NCI-H446 treated with DMSO at 0.1 percent for 48 hours (cell line): ENCODE measurements around the gene HCFC1.

Experiments
- DNase-seq: peaks from one replicate; lab custom pipeline; 2025; lab: John Stamatoyannopoulos, UW

HCFC1 gene

GRCh38 chrX:153973127-153974002 is 1.7 kb upstream of the HCFC1 start:
- no peak for DNase-seq

DNA sequence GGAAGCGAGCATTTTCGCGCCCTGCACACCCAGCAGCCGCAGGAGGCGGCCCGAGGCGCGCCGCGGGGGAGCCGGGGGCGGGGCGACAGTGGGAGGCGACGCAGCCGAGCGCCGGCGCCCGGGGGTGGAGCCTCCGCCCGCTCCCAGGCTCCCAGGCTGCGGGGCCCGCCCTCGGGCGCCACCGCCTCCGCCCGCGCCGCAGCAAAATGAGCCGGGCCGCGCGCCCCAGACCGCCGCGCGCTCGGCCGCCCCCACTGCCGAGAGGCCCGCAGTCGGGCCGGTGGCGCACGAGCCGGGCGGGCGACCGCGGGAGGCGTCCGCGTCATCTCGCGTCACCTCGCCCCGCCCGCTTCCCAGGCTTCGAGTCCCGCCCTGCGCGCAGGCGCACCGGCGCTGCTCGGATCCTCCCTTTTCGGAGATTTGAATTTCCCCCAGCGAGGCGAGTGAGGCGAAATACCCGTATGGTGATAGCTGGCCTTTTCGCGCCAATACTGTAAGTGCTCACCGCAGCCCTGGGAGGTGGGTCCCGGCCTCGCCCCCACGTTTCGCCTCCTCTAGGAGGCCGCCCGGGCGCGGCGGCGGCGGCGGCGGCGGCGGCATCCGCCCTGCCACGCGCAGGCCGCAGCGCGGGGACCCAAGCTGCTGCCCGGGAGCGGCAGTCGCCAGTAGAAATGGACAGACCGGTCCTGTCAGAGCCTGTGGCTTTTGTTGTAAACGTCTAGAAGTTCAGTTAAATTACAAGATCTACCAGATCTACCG is 929 bp upstream of the HCFC1 start, which contains the start of gene TMEM187:
Gene TMEM187, plus strand, starts transcription at position 387 of the 759 bp plus-strand sequence. CDS start 9,309 bp downstream, outside the sequence.
- DNase-seq: peak; percentile 82

DNA sequence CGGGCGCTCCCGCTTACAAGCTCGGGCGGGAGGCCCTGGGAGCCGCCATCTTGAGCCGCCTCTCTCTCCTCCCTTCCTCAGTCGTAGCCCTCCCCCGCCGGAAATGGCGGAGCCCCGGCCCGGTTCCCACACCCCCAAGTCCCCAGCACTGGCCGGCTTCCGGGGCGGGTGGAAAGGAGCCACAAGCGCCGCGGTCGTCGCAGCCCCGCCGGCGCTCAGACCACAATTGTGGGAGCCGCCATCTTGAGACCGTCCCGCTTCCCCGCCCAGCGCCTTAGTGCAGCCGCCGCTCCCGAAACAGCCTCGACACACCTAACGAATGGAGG is 531 bp downstream of the HCFC1 start:
- DNase-seq: peak; percentile 70

DNA sequence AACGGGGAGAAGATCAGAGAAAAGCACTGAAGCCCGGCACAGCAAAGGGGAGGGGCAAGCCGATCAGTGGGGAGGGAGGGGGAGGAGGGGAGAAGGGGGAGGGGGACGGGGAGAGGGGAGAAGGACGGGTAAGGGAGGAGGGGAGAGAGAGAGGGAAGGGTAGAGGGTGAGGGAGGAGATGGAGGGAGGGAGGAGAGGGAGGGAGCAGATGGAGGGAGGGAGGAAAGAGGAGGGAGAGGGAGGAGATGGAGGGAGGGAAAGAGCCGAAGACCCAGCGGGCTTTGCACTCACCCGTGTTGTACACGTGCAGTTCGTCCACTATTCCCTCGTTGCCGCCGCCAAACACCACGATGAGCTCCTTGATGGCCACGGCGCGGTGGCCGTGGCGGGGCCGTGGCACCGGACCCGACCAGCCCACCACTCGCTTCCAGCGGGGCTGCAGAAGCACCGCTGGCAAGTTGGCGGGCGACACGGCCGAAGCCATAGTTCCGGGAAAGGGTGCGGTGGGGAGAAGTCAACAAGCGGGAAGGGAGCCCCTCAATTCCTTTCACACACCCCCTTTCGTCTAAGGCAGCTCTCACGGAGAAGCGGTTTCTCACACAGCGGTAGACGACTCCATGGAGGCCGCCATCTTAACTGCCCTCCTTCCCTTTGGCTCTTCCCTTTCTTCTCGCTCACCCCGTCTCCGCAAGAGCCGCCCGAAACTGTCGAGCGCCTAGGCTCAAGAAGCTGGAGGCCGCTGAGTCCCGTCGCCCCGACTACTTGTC is 1.1 kb downstream of the HCFC1 start:
- peak; percentile 24 for DNase-seq

DNA sequence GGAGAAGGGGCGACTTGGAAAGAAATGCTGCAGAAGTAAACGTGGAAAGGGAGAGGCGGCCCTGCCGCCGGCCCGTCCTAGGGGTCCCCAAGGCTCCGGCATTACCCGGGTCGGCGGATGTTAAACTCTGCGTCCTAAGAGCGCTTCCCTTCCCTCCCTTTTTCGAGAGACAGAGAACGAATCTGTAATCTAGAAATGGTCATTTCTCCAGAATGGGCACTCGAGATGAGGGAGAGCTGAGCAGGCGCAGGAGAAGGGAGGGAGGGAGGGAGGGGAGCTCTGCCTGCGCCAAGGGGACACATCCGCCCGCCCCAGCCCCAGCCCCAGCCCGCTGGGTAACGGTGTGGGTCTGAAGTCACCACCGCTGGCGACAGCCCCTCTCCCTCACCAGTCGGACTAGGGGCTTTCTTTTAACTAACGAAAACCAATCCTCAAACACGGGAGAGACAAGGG is 1.7 kb downstream of the HCFC1 start:
- DNase-seq: no peak

DNA sequence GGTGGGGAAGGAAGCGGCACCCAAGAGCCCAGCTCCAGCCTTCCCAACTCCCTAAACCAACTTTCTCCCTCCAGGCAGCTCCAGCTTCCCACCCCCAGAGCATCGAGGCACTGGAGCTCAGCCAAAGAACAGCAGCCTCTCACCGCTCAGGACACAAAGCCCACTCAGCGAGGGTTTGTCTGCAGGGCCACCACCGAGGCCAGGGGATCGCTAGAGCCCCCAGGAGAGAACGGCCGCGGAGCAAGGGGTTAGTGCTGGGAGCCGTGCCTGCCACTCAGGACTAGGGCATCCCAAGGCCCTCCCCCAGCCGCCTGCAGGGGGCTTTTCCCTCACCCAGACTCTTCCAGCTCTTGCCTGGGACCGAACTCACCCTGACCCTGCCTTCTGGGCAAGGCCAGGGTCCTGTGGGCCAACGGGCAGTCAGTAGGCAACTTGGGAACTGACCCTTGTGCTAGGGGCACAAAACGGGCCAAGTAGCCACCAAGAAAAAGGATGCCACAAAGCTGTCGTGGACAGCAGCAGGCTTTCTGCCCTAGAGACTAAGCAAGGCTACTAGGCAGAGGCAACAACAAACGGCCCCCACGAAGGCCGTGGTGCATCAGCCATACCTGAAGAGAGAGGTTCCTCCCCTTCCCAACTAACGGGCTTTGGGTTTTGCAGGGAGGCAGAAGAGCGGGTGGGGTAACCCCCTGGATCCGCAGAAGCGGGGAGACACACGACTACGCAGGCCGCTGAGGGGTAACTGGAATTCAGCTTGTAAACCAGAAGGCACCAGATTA is 2.3 kb downstream of the HCFC1 start:
- DNase-seq: no peak

- no peak for DNase-seq
These were observed 2.9 kb downstream of the HCFC1 start for GRCh38 chrX:153968754-153969124.

- DNase-seq: no peak
These were observed 3.4 kb downstream of the HCFC1 start for GRCh38 chrX:153968255-153968654.

GRCh38 chrX:153967536-153968224 is 3.9 kb downstream of the HCFC1 start:
- DNase-seq: no peak

DNA sequence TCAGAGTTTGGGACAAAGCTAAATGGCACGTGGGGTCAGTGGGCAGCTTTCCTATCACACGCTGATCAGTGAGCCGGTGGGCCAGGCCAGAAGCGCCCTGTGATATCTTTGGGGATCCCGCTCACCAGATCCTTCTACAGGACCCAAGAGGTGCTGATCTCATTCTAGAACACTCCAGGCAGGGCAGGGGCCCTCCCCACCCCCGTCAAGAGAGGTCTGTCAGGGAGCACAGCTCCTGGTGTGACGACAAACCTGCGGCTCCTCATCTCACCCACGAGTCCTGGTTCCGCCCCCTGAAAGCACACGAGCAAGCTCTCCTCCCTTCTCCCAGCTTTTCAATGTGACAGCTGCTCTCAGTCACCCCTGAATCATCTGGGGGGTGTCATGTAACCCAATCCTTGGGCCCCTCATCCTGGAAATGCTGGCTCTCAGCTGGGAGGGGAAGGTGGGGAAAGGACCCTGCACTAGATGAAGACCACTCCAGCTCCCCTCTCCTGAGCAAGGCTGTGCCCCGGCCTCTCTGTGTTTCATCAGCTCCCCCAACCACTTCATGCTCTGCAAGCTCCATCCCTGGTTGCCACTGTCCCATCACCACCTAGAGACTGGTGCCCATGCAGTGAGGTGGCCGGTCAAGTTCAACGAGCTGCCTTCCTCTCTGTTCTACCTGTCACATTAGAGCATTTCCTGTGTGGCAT is 4.6 kb downstream of the HCFC1 start:
- DNase-seq: no peak

GRCh38 chrX:153966283-153966688 is 5.3 kb downstream of the HCFC1 start:
- DNase-seq: no peak

GRCh38 chrX:153965406-153965805 is 6.2 kb downstream of the HCFC1 start:
- no peak for DNase-seq

DNA sequence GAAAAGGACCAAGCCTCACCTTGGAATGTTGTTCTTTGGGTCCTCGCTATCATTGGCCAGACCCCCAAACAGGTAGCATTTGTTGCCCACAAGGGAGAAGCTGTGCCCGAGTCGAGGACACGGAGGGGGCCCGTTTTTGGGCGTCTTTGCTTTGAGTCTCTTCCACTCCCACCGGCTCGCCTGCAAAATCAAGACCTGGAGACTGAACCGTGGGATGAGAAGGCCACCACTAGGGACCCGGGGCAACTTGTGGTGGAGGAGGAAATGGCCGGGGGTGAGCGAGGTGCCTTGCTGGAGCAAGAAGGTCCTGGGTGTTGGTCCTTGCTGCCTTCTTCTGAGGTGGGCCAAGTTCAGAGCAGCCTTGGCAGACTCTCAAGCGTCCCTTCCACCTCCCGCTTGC is 7.5 kb downstream of the HCFC1 start:
- DNase-seq: no peak

DNA sequence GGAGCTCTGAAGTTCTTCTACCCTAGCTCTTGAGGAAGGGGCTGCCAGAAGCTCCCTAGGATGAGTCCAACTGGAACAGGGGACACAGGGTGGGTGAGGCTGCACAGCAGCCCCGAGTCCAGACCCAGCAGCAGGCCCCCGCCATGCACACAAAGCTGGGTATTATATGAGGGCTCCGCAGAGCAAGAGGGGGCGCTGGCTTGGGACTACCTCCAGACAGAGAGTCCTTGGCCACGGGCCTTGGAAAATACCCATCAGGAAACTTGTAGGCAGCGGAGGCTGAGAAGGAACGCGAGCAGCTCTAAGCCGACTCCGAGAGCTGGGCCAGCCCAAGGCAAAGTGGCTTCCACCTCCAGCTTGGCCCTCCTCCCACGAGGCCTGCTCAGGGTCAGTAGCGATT is 8.1 kb downstream of the HCFC1 start:
- DNase-seq: no peak

DNA sequence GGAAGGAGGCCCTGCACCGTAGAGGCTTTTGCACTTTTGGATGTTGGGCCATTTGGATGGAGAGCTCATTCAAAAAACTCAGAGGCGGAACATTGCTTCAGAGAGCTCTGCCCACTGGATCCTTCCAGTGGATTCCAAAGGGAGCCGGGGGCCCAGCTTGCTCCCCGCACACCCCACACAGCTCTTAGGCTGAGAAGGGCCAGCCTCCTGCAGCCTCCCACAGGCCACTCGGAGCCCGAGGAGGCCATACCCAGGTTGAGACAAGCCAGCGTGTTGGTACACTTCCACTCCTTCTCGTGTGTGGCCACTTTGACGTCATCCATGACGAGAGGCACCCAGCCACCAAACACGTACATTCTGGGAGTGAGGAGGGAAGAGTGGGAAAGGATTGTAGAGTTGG is 10.3 kb downstream of the HCFC1 start:
- DNase-seq: no peak

- DNase-seq: no peak
These were observed 10.8 kb downstream of the HCFC1 start for GRCh38 chrX:153960786-153961185.

DNA sequence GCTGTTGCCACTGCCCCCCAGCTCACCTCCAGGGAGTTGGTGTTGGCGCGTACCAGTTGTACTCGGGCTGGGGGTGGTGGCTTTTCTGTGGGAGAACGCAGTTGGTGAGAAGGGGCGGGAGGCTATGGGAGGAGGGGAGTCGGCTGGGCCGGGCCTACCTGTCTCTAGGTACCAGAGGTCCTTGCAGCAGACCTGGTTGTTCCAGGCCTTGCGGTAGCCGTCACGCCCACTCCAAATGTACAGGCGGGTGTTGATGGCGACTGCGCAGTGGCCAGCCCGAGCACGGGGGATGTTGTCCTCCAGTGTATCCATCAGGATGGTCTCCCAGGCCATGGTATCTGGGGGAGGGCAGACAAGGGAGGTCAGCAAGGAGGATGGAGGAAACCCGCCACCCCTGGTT is 11.5 kb downstream of the HCFC1 start:
- no peak for DNase-seq

DNA sequence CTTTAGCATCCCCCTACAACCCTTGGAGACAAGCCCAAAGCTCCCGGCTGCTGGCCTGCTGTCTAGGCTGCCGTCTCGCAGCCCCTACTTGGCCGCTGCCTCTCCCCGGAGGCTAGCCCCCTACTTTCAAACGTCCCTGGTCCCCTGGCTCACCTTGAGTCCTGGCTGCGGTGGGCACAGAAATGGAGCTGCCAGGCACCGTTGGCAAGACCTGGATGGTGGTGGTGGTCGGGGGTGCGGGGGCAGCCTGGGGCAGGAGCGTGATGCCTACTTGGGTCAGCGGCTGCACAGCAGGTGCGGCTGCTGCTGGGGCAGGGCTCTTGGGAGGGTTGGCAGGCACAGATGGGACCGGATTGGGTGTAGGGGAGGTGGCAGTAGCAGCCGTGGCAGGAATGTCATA is 12.0 kb downstream of the HCFC1 start:
- no peak for DNase-seq

- no peak for DNase-seq
These were observed 13.0 kb downstream of the HCFC1 start for GRCh38 chrX:153958605-153959004.

DNA sequence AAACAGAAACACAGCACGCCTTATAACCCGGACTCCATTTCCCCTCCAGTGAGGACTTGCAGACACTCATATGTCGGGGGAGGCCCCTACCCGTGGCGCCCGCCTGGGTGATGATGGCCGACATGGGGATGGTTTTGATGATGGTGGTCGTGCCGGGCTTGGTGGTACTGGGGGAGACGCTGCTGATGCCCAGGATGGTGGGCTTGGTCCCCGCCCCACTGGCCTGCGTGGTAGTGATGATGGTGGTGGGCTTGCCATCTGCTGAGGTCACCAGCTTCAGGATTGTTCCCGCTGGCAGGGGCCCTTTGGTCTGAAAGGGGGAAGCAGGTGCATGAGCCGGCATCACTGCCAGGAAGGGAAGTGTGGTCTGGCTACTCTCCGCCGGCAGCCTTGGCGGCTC is 14.4 kb downstream of the HCFC1 start:
- DNase-seq: no peak
